AG04449 (cell line): Measurements from ENCODE around the gene RRN3.
"Not testable (repeated sequence)": the region's sequence is repeated elsewhere in the genome, so short reads cannot be mapped to it uniquely, and the experiment has no call there.

ENCODE experiments used
- CTCF ChIA-PET: fragments of 350-600 bp; formaldehyde crosslinking; extraction: SDS; loops from one replicate; lab custom pipeline; 2021; ENCODE audit warnings: antibody characterized with exemption; lab: Yijun Ruan, JAX
- POLR2A ChIA-PET: fragments of 400-600, 350-600 bp; formaldehyde crosslinking; extraction: SDS; loops from one replicate; lab custom pipeline; 2020; ENCODE audit warnings: antibody characterized with exemption, inconsistent platforms; lab: Yijun Ruan, JAX
- DNase-seq: peaks from one replicate; pipeline ENCODE4 v3.0.0-alpha.2; 2010; ENCODE audit warnings: low read depth, low spot score
- H3K4me3 ChIP-seq: 2 replicates; pipeline ENCODE4 v1.5.1; 2011; ENCODE audit warnings: low read depth, mild to moderate bottlenecking, control low read depth, low read length
- TF ChIP-seq, protein P1 (sequence below): IDR thresholded peaks from one replicate; pipeline ENCODE4 v1.5.1; 2011; ENCODE audit warnings: mild to moderate bottlenecking, moderate library complexity, low read length, control low read depth, inconsistent platforms; ENCODE audit not compliant: insufficient read depth; ENCODE audit errors: missing control alignments

Gene RRN3, protein sequence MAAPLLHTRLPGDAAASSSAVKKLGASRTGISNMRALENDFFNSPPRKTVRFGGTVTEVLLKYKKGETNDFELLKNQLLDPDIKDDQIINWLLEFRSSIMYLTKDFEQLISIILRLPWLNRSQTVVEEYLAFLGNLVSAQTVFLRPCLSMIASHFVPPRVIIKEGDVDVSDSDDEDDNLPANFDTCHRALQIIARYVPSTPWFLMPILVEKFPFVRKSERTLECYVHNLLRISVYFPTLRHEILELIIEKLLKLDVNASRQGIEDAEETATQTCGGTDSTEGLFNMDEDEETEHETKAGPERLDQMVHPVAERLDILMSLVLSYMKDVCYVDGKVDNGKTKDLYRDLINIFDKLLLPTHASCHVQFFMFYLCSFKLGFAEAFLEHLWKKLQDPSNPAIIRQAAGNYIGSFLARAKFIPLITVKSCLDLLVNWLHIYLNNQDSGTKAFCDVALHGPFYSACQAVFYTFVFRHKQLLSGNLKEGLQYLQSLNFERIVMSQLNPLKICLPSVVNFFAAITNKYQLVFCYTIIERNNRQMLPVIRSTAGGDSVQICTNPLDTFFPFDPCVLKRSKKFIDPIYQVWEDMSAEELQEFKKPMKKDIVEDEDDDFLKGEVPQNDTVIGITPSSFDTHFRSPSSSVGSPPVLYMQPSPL

DNA sequence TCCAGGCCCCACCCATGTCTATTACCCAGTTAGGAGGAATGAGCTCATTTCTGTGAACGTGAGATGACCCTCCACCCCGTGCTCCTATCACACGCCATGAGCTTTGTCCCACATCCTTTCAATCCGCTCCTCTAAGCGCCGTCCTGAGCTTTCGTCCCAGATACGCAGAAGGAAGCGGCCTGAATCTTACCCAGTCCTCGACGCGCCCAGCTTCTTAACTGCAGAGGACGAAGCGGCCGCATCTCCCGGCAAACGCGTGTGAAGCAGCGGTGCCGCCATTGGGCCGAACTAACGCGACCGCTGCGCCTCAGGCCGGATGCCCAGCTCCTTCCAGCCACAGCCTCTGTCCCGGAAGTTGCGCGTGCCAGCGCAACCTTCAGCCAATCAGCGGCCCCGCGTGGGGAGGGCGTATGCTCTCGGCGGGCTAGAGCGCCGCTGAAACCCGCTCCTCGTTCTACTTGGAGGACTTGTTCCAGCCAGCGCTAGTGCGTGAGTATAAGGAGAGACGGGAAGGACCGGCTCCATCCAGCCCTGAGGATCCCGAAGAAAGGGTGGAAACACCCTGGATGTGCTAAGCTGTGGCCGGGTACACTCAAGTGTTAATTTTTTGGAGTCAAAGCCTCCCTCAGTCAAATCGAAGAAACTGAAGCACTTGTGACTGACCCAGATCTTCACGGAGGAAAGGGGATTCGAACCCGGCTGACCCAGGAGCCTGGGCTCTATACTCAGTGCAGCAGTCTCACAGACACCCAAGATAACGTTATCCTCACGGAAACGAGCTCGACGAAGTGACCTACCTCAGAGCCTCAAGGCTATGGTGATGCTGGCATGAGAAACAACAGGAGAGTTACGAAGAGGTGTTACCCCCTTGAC lies at the start of gene RRN3:
Gene RRN3, minus strand, starts transcription at position 318 of the 873 bp plus-strand sequence. Its CDS starts 39 bp downstream, at position 279.
- peak; percentile 40 for DNase-seq
- peak within 1 kb of the TSS; percentile 90 for H3K4me3 ChIP-seq
- ChIA-PET CTCF (interaction anchor here (2.2 kb wide), 1 partner anchor 21 kb away, joined by 6 read pairs; no protein-coding TSS in a partner anchor), POLR2A (interaction anchor here (0.6 to 1.5 kb wide), 3 partner anchors 22 to 38 kb away, joined by 3 to 4 read pairs (median 3); partner anchors contain the start of gene NTAN1)

DNA sequence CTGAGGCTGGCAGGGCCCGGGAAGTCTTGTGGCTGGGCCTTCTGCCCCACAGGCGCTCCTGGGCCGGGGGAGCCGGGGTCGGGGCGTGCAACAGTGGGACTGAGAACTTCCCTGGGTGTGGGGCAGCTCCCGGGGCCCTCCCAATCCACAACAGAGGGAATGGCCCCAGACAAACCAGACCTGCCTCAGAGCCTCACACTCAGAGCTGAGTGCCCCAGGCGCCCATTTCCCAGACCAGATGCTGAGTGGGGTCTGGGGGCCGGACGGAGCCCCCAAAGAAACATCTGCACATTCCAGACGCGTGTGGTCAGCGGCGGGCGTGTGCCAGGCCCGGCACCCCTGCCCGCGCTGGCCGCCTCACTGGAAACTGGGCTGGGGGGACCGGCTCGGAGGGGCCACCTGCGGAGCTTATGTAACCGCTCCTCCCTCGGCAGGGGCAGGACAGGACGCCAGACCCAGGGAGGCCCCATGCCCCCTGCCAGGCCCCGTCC lies 49.6 kb upstream of the RRN3 start:
- POLR2A ChIA-PET, DNase-seq, CTCF ChIA-PET: not testable (repeated sequence)
- H3K4me3 ChIP-seq: peak overlapping the region; percentile 36; the same call in 1 of the 2 replicates

DNA sequence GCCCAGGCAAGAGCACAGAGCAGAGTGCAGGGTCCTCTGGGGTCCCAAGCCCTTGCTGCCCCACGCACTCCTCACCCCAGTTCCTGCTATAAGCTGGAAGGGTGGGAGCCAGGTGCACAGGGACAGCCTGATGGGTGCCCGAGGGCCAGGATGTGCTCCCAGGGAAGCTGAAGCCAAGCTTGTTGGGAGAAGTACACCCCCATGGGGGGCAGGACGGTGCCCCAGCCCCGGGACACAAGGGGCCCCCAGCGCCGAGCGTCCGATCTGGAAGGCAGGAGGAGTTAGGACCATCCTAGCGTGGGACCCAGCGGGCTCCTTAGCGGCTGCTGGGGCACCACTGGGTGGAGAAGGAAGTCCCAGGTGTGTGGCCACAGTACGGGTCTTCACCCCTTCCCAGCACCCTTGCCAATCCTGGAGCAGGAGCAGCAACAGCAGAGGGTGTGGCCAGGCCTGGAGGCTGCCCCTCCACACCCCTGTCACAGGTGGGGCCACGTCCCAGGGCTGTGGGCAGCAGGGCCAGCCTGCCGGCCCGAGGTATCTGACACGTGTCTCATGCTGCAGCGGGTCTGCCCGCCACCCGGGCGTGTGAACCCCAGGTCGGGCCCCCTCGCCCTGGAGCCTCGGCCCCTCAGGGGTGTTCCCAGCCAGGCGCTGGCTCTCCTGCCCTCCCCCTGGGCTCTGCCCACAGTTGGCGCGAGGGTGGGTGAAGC lies 49.0 kb upstream of the RRN3 start:
- CTCF ChIA-PET, DNase-seq, POLR2A ChIA-PET, H3K4me3 ChIP-seq: not testable (repeated sequence)

DNA sequence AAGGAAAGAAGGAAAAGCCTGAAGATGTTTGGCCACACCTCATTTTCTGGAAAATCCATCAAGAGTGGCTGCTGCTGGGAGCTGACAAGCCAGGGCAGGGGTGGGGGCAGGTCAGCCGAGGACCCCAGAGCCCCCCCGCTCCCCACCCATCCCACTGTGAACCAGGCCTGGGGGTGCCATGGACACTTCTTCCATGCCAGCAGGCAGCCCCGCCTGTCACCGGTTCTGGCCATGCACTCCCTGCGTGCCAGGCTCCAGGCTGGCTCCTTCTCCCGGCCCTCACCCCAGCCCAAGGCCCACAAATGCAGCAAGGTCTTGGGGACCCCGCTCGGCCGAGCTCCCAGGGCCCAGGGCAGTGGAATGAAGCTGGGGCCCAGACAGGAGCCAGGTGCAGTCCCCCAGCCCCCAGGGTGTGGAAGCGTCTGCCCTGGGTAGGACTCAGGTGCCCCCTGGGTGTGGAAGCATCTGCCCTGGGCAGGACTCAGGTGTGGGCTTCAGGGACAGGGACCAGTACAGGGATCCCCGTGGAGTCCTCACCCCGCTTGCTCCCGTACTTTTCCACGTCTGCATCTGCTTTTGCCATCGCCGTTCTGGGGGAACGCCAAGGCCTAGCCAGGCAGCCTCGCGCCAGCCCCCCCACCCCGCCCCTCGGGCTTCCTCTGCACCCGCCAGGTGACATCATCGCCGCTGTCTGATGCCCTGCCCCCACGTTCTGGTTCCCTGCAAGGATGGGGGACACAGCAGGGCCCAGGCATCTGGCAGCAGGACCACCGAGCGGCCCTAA lies 48.2 kb upstream of the RRN3 start:
- CTCF ChIA-PET, H3K4me3 ChIP-seq, POLR2A ChIA-PET, DNase-seq: not testable (repeated sequence)

DNA sequence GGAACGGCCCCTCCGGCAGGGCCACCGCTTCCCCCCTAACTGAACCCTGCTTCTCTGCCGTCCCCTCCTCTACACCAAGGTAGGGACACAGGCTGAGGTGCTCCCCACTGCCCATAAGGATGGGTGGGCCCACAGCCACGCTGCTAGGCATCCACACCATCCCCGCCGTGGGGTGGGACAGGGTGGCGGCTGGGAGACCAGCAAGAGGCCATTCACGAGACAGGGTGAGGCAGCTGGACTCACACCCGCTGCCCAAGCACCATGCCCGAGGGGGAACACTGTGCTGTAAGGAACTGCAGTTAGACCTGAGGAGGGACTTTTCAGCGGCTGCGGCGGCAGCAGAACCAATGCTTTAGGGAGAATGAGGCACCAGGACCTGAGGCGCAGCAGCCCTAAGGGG lies 47.5 kb upstream of the RRN3 start:
- ChIA-PET POLR2A (no interaction called here), CTCF (no interaction called here)
- TF ChIP-seq, protein P1, sequence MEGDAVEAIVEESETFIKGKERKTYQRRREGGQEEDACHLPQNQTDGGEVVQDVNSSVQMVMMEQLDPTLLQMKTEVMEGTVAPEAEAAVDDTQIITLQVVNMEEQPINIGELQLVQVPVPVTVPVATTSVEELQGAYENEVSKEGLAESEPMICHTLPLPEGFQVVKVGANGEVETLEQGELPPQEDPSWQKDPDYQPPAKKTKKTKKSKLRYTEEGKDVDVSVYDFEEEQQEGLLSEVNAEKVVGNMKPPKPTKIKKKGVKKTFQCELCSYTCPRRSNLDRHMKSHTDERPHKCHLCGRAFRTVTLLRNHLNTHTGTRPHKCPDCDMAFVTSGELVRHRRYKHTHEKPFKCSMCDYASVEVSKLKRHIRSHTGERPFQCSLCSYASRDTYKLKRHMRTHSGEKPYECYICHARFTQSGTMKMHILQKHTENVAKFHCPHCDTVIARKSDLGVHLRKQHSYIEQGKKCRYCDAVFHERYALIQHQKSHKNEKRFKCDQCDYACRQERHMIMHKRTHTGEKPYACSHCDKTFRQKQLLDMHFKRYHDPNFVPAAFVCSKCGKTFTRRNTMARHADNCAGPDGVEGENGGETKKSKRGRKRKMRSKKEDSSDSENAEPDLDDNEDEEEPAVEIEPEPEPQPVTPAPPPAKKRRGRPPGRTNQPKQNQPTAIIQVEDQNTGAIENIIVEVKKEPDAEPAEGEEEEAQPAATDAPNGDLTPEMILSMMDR: no peak
- no peak for DNase-seq
- no peak overlapping the region for H3K4me3 ChIP-seq

DNA sequence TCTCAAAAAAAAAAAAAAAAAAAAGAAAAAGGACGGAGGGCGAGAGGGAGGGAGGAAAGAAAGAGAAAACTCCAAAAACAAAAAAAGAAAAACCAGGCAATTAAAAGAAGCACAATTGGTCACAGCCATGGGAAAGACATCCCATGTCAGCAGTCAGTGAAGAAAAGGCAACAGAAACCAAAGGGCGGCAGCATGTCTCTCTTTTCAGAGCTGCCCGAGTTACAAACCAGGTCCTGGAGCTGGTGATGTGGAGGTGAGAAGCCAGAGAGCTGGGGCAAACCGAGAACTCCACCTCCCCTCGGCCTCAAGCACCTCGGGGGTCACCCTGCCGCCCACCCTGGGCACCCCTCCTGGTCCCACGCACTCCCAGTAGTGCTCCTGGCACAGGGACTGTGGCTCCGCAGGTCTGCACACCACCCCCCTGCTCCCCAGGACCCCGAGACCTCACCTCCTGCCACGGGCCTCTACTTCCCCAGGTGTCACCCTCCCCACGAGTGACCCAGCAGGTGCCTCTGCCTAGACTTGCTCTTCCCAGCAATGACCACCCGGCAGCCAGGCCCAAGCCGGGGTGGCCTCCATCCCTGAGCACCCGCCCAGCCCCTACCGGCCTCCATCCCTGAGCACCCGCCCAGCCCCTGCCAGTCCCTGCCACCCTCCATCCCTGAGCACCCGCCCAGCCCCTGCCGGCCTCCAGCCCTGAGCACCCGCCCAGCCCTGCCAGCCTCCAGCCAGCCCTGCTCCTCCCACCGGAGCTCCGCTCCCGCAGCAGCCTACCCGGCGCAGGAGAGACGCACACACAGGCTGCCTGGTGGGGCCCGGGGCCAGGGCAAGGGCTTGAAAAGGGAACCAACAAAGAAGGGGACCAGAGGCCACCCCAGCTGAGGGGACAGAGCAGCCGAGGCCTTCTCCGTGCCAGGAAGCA lies 46.6 kb upstream of the RRN3 start:
- DNase-seq, CTCF ChIA-PET, H3K4me3 ChIP-seq, POLR2A ChIA-PET: not testable (repeated sequence)

DNA sequence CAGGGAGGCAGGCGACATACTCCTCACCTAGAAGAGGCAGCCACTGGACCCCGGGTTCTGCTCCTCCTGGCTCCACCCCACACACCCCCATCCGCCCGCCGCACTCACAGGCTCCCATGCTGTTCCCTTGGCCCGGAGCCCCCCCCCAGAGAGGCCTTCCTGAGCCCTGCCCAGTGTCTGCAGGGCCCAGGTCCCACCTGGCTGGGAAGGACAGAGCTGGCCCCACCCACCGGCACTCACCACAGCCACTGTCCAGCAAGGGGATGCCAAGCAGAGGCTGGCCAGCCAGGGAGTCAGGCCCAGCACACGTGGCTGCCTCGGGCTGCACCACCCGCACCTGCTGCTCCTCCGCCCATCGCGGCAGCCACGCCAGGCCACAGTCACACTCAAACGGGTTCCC lies 43.4 kb upstream of the RRN3 start:
- CTCF ChIA-PET, H3K4me3 ChIP-seq, POLR2A ChIA-PET, DNase-seq: not testable (repeated sequence)

DNA sequence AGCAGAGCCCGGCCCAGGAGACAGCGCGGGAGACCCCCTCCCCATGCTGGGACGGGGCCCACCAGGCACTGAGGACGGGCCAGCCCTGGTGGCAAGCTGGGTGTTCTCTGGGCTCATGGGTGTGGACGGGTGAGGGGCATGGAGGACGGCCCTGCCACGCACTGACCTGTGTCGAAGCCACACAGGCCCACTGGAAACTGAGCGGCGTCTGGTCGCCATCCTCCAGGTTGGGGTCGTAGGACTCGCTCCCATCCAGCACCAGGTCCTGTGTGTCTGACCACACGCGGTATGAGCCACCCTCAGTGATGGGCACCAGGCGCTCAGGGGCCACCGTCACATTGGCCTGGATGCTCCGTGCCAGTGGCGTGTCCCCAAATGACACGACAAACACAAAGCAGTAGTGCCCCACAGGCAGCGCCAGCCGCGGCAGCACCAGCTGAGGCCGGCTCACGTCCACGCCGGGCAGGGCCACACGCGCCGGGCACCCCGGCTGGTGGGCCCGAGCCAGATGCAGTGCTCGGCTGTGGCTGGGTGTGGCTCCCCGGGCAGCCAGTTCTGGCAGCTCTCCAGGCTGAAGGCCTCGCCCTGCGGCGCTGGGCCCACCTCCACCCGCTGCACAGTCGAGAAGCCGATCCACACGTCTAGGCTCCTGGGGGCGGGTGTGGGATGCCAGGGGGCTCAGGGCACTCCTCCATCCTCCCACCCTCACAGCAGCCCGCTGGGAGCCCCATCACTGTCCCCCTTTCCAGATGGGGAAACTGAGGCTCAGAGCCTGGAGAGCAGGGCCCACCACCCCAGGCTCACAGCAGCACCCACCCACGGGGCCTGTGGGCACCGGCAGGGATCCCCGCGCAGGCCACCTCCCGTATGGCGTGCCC lies 41.6 kb upstream of the RRN3 start:
- CTCF ChIA-PET, POLR2A ChIA-PET, DNase-seq, H3K4me3 ChIP-seq: not testable (repeated sequence)

DNA sequence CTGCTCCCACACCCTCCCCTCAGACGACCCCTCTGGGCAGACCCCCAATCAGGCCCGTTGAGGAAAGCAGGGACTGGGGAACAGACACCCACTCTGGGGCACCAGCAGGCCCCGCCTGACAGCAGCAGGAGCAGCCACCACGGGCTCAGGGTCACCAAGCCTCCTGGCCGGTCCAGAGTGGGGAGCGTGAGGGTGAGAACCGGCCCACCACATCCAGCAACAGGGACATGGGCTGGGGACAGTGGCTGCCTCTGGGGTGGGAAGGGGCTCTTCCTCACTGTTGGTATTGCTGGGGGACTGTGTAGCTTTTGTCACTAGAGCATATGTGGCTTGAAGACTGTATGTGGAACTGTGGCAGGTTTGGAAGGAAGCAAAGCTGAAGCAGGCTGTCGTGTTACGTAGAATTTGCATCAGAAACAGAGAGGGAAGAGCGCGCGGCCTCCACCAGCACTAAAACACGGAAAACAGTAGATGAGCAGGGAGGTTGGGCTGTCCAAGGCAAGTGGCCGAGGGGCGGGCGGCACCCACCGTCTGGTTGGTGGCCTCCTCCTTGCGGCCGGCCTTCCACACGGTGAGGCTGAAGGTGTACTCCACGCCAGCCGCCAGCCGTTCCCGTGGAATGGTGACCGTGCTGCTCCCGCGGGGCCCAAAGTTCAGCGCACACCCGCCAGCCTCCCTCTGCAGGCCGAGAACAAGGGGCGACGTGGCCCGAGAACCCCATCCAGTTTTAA lies 40.8 kb upstream of the RRN3 start:
- H3K4me3 ChIP-seq, CTCF ChIA-PET, DNase-seq, POLR2A ChIA-PET: not testable (repeated sequence)

DNA sequence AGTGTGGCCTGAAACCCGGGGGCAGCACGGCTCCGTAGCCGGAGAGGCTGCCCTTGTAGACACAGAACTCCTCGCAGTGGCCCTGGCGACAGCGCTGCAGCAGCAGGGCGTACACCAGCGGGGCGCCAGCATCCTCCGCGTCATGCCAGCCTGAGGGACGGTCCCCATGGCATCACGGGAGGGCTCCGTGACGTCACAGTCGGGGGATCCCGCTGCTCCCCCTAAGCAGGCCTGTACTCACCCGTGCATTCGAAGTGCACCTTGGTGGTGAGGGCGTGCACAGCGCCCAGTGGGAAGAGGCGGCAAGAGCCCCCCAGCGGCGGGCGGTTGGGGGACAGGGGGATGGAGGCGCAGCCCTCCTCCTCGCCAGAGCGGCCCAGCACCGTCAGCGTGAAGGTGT lies 39.5 kb upstream of the RRN3 start:
- CTCF ChIA-PET, DNase-seq, H3K4me3 ChIP-seq, POLR2A ChIA-PET: not testable (repeated sequence)

DNA sequence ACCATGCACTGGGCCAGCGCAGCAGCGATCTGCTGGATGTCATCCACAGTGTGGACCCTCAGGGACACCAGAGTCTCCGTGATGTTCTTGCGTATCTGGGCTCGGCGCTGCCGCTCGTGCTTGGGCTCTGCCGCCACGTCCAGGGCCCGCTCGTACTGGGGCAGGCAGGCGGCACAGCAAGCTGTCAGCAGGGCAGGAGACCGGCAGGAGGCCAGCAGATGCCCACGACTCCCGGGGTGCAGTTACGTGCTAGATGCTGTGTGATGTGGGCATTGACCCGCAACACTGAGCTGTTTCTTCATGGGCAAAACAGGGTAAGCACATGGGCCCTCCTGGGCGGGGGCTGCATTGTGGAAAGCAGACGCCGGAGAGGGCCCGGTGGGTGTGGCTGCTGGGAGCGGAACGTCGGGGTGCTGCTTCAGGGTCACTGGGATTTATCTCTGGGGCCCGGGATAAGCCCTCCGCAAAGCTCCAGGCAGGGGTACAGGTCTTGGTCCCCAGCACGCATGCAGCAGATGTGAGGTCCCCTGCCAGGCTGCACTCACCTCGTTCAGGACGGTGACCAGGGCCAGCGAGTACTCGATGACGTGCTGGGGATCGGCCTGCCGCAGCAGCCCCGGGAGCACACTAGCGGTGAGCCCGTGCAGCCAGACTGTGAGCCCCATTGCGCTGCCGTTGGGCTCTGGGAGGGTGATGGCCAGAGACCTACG lies 38.8 kb upstream of the RRN3 start:
- DNase-seq, POLR2A ChIA-PET, H3K4me3 ChIP-seq, CTCF ChIA-PET: not testable (repeated sequence)
